HG03565 (cell line): ENCODE data around the gene APOC3.
"Not testable (repeated sequence)": the region's sequence is repeated elsewhere in the genome, so short reads cannot be mapped to it uniquely, and the experiment has no call there.

Experiments used
- ATAC-seq: cut with Tn5 transposase; IDR thresholded peaks from one replicate; pipeline ENCODE4 v1.9.1; 2021; ENCODE audit warnings: mild to moderate bottlenecking, moderate library complexity; ENCODE audit not compliant: unreplicated experiment

APOC3 gene

DNA sequence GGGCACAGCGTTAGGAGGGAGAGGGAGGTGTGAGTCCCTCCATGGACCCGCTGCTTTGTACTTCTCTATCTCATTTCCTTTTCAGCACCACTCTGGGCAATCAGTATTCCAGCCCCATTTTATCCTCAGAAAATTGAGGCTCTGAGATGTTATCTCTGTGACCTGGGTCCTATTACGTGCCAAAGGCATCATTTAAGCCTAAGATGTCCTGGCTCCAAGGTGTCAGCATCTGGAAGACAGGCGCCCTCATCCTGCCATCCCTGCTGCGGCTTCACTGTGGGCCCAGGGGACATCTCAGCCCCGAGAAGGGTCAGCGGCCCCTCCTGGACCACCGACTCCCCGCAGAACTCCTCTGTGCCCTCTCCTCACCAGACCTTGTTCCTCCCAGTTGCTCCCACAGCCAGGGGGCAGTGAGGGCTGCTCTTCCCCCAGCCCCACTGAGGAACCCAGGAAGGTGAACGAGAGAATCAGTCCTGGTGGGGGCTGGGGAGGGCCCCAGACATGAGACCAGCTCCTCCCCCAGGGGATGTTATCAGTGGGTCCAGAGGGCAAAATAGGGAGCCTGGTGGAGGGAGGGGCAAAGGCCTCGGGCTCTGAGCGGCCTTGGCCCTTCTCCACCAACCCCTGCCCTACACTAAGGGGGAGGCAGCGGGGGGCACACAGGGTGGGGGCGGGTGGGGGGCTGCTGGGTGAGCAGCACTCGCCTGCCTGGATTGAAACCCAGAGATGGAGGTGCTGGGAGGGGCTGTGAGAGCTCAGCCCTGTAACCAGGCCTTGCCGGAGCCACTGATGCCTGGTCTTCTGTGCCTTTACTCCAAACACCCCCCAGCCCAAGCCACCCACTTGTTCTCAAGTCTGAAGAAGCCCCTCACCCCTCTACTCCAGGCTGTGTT is 829 bp upstream of the APOC3 start:
- ATAC-seq = no peak

GRCh38 chr11:116830184-116830912 is 641 bp downstream of the APOC3 start:
- ATAC-seq = no peak

GRCh38 chr11:116831790-116832349 is 2.2 kb downstream of the APOC3 start:
- no peak for ATAC-seq

- ATAC-seq = no peak
Observed at GRCh38 chr11:116832350-116833290, 2.9 kb downstream of the APOC3 start.

- ATAC-seq = no peak
Observed at GRCh38 chr11:116833491-116833815, 3.7 kb downstream of the APOC3 start.

DNA sequence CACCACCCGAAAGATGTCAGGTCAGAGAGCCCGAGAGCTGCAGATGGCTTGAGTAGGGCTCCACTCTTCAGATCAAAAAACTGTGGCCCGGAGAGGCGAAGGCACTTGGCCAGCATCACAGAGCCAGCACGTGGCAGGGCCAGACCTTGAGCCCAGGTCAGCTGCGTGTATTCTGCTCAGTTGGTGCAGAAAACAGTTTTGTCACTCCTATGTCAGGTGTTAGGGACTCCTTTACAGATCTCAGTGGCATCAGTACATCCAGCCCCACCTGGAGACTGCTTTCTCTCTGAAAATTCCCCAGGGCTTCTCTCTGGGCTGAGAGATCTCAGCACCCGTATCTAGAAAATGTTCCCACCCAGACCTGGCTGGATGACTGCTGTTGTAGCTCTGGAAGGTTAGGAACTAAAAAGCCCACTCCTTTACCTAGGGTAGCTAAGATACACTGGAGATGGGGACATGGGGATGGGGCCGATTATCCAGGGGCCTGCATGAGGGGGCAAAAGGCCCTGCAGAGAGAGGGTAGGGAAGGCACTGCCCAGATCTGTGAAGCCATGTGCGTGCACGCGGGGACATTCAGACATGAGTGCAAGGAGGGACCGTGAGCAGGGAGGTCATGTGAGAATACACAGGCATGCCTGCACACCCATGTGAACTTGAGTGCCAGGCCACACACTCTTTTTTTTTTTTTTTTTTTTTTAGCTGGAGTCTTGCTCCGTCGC is 4.3 kb downstream of the APOC3 start:
- no peak for ATAC-seq

DNA sequence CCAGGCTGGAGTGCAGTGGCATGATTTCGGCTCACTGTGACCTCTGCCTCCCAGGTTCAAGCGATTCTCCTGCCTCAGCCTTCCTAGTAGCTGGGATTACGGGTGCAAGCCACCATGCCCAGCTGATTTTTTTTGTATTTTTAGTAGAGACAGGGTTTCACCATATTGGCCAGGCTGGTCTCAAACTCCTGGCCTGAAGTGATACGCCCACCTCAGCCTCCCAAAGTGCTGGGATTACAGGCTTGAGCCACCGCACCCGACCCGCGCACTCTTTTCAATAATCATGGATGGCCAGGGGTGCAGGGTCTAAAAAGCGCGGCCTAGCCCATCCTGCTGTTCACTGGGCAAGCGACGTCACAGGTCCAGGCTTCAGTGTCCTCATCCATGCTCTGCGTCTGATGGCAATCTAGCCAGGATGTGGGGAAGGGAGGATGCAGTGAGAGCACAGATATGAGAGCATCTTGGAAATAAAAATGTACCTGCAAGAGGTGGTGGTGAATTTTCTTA is 4.9 kb downstream of the APOC3 start:
- not testable (repeated sequence) for ATAC-seq

DNA sequence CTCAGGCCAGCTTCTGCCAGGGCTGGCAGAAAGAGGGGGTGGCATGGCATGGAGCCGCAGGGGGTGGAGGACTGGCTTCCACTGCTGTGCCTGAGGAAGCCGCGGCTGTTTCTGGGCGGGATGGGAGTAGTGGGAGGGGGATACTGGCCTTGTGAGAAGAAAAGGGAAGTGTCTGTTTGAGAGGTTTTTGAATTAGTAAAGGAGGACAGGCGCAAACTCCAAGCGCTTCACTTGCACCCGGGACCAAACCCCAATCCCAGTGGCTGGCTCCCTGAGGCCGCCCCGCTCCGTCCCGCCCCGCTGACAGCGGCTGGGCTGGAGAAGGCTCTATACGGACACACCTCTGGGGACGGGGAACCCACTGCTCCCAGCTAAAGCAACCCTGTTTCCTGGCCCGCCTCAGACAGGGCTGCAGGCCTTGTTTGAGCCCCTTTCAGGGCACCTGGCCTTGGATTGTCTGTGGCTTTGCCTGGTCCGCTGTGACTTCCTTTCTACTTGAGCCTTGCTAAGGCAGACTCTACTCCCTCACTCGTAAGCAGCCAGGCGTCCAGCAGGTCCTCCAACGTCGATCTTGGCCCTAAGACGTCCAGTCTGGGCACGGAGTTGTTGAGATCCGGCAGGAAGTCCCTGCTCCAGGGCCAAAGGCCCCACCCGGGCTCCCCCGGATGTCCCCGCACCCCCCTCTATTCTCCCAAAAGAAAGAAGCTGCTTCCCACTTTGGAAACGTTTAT is 5.5 kb downstream of the APOC3 start:
- no peak for ATAC-seq

GRCh38 chr11:116835791-116836631 is 6.3 kb downstream of the APOC3 start:
- peak; percentile 74 for ATAC-seq

GRCh38 chr11:116836632-116836991 is 6.9 kb downstream of the APOC3 start:
- ATAC-seq = no peak

DNA sequence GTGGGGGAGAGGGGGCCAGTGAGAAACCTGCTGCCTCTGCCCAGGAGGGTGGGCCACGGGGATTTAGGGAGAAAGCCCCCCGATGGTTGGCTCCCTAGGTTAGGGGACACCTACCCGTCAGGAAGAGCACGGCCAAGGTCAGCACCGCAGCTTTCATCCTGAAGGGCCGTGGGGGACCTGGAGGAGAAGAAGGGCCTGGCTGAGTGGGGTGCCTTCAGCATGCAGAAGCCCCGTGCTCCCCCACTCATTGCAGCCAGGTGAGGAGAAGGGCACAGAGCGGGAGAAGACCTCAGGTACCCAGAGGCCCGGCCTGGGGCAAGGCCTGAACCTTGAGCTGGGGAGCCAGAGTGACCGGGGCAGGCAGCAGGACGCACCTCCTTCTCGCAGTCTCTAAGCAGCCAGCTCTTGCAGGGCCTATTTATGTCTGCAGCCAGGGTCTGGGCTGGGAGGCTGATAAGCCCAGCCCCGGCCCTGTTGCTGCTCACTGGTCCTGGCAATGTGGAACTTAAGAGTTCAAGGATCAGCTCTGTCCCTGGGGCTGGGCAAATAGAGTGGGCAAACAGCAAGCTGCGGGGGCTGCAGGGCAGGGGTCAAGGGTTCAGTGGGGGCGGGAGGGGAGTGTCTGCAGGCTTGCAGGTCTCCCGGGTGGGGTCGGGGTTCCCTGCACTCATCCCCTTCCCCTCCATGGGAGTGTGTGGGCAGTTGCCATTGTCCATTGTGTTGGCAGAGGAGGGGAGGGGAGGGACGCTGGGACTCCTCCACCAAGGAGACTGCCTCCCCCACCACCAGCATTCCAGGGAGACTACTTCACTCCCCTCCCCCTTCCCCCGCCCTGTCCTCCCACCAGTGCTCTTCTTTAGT is 7.8 kb downstream of the APOC3 start, which contains the start of gene APOA1:
Gene APOA1, minus strand, starts transcription at position 392 of the 861 bp plus-strand sequence. Its CDS starts 235 bp downstream, at position 157.
- no peak for ATAC-seq

DNA sequence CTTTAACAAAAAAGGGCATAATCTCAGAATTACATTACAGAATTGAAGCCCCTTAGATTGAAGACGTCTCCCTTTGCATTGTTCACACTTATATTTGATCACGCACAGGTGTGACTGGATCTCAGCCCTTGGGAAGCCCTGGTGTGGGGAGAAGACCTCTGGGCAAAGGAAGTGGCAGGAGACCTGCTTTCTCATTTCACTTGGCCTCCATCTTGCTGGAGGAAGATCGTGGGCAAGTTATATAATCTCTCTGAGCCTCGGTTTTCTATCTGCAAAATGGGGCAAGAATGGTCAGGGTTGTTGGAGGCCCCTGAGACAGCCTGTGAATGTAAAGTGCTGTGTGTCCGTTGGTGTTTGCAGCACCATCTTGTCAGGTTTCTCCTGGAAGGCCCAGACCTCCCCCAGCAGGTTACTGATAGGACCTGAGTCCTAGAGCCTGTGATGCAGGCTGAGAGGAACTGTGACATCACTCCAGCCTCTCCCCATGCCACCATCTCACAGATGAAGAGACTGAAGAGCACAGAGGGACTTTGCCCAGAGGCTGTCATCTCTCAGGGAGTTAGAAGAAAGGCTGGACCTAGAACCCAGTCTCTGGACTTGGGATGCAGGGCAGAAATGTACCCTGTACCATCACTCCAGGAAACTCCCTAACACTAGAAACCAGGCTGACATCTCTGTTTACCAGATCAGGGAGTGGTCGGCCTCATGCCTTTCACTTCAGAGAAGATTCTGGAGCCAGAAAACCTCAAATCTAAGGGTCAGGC is 8.8 kb downstream of the APOC3 start:
- ATAC-seq = no peak

- no peak for ATAC-seq
Observed at GRCh38 chr11:116840224-116840745, 10.6 kb downstream of the APOC3 start.

DNA sequence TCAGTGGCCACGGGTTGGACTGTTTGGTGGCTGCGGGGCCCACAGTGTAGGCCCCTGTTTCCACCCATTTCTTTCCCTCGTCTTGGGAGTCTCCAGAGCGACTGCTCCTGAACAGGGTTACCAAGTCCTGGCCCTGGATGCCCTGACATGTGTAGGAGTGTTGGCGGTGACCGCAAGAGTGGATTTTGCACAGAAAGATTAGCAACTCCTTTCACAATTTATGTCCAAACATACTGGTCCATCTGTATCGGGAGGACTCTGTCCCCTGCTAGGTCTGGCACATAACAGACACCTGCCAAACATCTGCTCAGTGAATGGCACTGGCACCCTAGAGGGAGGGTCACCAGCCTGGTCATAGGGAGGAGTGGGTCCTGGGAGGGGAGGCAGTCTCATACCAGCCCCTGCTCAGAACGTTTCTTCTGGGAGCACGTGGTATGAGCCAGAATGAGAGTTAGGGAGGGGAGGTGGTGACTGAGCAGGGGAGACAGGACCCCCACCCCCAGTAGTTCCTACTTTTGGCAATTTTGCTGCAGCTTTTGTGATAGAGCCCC is 11.1 kb downstream of the APOC3 start:
- ATAC-seq = no peak

- ATAC-seq = no peak
Observed at GRCh38 chr11:116842117-116842516, 12.4 kb downstream of the APOC3 start.

DNA sequence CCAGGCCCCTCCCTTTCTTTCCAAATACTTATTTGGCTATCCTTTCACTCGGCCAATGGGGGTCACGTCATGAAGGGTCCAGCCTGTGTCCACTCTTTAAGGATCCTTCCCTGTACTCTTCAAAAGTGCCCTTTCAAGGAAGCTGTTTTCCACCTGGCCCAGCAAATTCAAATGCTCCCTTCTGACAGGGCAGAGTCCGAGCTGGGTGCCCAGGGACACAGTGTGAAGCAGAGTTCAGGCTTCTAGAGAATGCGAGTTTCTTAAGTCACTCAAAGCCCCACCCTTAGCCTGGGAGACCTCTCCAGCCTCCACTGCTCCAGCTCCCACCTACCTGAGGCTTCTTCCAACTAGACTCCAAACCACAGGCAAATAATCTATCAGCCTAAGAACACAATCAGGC is 13.2 kb downstream of the APOC3 start:
- ATAC-seq = no peak
